ENCODE results near the gene HIPK1. TPM values are rescaled to one million over a fixed set of nuclear protein-coding genes. Genes with fewer than 3 reads are reported as not detected.

Gene HIPK1
- total and polyA plus RNA-seq, 2 of the 13 experiments (the other 11 are each of a cell fraction or from before 2014, with no cell fraction given) = 20.8 to 33.4 TPM

GRCh38 chr1:113981962-113982931, 53.1 kb downstream of the HIPK1 start (continued):
- TF ChIP-seq RXRA (CRISPR knock-in tag; IDR thresholded peaks at IDR 0.05) (no peak; the same call in 1 of the 2 replicates), ZNF792 (CRISPR knock-in tag; IDR thresholded peaks at IDR 0.05) (no peak), FOXP4 (CRISPR knock-in tag; IDR thresholded peaks at IDR 0.05) (peak; percentile 46; the same call in 1 of the 2 replicates), PITX1 (CRISPR knock-in tag; IDR thresholded peaks at IDR 0.05) (no peak; the same call in 1 of the 2 replicates), ZNF75D (CRISPR knock-in tag; IDR thresholded peaks at IDR 0.05; ENCODE audit: borderline replicate concordance) (no peak), SNAPC5 (CRISPR knock-in tag; IDR thresholded peaks at IDR 0.05; ENCODE audit: borderline replicate concordance) (no peak), CC2D1A (CRISPR knock-in tag; IDR thresholded peaks at IDR 0.05) (no peak), HDAC1 (CRISPR knock-in tag; IDR thresholded peaks at IDR 0.05) (no peak; the same call in 1 of the 2 replicates), ZFP62 (CRISPR knock-in tag; IDR thresholded peaks at IDR 0.05) (no peak), ZBTB39 (CRISPR knock-in tag; IDR thresholded peaks at IDR 0.05) (no peak), NFRKB (IDR thresholded peaks at IDR 0.05) (no peak), MYNN (CRISPR knock-in tag; IDR thresholded peaks at IDR 0.05; ENCODE audit: low read depth) (no peak), DNMT1 (CRISPR knock-in tag; IDR thresholded peaks at IDR 0.05) (no peak), EZH2 (conservative IDR thresholded peaks at IDR 0.05; ENCODE audit: low read depth, low read length) (no peak), ZNF326 (CRISPR knock-in tag; IDR thresholded peaks at IDR 0.05; ENCODE audit: borderline replicate concordance) (no peak), ZNF576 (CRISPR knock-in tag; IDR thresholded peaks at IDR 0.05) (no peak), ZNF451 (CRISPR knock-in tag; IDR thresholded peaks at IDR 0.05) (no peak), NR2F1 (CRISPR knock-in tag; IDR thresholded peaks at IDR 0.05) (no peak)
- TF ChIP-seq, protein P1, sequence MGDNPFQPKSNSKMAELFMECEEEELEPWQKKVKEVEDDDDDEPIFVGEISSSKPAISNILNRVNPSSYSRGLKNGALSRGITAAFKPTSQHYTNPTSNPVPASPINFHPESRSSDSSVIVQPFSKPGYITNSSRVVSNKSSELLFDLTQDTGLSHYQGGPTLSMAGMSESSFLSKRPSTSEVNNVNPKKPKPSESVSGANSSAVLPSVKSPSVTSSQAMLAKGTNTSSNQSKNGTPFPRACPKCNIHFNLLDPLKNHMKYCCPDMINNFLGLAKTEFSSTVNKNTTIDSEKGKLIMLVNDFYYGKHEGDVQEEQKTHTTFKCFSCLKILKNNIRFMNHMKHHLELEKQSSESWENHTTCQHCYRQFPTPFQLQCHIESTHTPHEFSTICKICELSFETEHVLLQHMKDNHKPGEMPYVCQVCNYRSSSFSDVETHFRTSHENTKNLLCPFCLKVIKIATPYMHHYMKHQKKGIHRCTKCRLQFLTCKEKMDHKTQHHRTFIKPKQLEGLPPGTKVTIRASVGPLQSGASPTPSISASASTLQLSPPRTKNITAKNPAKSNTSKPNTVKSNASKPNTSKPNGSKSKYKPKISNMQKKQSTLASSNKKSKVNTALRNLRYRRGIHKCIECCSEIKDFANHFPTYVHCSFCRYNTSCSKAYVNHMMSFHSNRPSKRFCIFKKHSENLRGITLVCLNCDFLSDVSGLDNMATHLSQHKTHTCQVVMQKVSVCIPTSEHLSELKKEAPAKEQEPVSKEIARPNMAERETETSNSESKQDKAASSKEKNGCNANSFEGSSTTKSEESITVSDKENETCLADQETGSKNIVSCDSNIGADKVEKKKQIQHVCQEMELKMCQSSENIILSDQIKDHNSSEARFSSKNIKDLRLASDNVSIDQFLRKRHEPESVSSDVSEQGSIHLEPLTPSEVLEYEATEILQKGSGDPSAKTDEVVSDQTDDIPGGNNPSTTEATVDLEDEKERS (CRISPR knock-in tag; IDR thresholded peaks at IDR 0.05) = no peak
